GM23248 (cell line): ENCODE measurements around the gene SLX4IP.

Source experiments
- EZH2 ChIP-seq: fragments of 200-600 bp; sonication (generic); IDR thresholded peaks from 2 replicates; pipeline ENCODE4 v1.6.1; 2018; ENCODE audit warnings: antibody characterized with exemption, mild to moderate bottlenecking; ENCODE audit not compliant: insufficient read depth, poor library complexity, severe bottlenecking
- EZH2phosphoT487 ChIP-seq: fragments of 200-600 bp; sonication (generic); IDR thresholded peaks from 2 replicates; pipeline ENCODE4 v1.6.1; 2018; ENCODE audit warnings: antibody characterized with exemption, moderate library complexity, mild to moderate bottlenecking, low read depth; ENCODE audit not compliant: insufficient read depth

DNA sequence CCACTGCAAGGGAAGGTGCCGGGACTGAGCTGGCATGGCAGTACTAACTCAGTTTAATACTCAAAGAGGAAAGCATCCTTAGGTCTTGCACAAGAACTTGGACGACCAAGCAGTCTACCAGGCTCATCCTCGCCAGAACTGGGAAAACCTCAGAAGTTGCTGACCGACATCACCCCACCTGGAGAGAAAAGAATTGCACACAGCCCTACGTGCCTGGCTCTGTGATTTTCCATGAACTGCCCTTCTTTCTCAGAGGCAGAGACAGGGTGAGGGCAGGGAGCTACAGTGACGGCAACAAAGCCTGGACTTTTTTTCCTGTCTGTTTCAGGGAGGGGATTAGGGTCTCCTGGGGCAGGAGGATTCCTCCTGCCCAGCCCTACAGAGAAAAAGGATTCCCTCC is 230.7 kb downstream of the SLX4IP start:
- TF ChIP-seq EZH2, result no peak
- TF ChIP-seq EZH2phosphoT487, result no peak
